Measurements from ENCODE around the gene TCF4.

DNA sequence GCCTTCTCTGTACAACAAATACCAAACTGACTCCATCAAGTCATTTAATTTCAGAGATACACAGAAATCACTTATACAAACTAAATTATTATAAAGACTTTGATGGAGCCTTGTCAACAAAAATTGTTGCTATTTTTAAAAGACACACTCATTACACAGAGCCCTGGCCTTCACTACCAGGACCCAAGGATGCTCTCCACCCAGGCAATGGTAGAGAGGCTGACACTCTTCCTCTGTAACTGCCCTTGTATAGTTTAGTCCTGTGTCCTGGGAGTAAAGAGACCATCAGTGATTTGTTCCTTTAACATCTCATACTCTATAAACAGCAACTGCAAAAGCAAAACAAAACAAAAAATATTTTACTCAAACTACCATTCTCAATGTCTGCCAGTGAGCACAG, 173.5 kb downstream of the TCF4 start:
- TF ChIP-seq ZNF560 (tag by site-specific recombination; IDR thresholded peaks at IDR 0.05; ENCODE audit: borderline replicate concordance) (no peak), CTCF (tag by site-specific recombination; IDR thresholded peaks at IDR 0.05) (no peak), ZNF37A (tag by site-specific recombination; IDR thresholded peaks at IDR 0.05) (no peak), ZNF239 (tag by site-specific recombination; IDR thresholded peaks at IDR 0.05) (no peak), ZNF677 (tag by site-specific recombination; IDR thresholded peaks at IDR 0.05) (no peak)
- TF ChIP-seq, protein P1, sequence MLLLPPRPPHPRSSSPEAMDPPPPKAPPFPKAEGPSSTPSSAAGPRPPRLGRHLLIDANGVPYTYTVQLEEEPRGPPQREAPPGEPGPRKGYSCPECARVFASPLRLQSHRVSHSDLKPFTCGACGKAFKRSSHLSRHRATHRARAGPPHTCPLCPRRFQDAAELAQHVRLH (tag by site-specific recombination; IDR thresholded peaks at IDR 0.05), result no peak
